CD4-positive, alpha-beta T cell (primary cell): ENCODE results near the gene NLGN1. TPM values are rescaled to one million over a fixed set of nuclear protein-coding genes. Genes with fewer than 3 reads are reported as not detected.

ENCODE experiments used
- ATAC-seq: fragments of 200-7000 bp; cut with Tn5 transposase; one replicate; pipeline ENCODE4 v1.10.0; 2022; ENCODE audit warnings: mild to moderate bottlenecking; ENCODE audit not compliant: poor library complexity
- CTCF ChIA-PET: fragments of 350-600 bp; sonication (Branson Sonifier 250); formaldehyde crosslinking; loops from one replicate; lab custom pipeline; 2021; ENCODE audit warnings: antibody characterized with exemption, inconsistent platforms; lab: Charles Lee
- POLR2A ChIA-PET: fragments of 350-600 bp; sonication (Branson Sonifier 250); formaldehyde crosslinking; loops from one replicate; lab custom pipeline; 2021; ENCODE audit warnings: antibody characterized with exemption, inconsistent platforms; lab: Charles Lee
- DNase-seq, 14 experiments: peaks; one replicate each; pipeline ENCODE4 v3.0.0-alpha.2; 2013 to 2020; ENCODE audit warnings: mixed read lengths in 2 of 14
- H3K27ac ChIP-seq, 2 donors: one replicate each; pipeline versions ENCODE4 v1.5.1 to v1.7.0; 2013; ENCODE audit warnings: low read length in 2 of 2, low read depth in 1 of 2, mild to moderate bottlenecking in 1 of 2
- H3K27me3 ChIP-seq, 2 experiments: 1 replicate in 1 of 2; 2 replicates in 1 of 2; pipeline versions ENCODE4 v1.6.1 to v1.7.0; 2013; ENCODE audit warnings: low read length in 2 of 2, control low read depth in 1 of 2, mild to moderate bottlenecking in 1 of 2, moderate library complexity in 1 of 2; ENCODE audit not compliant: insufficient read depth in 2 of 2, control insufficient read depth in 1 of 2
- H3K36me3 ChIP-seq: one replicate; pipeline ENCODE4 v1.6.1; 2013; ENCODE audit warnings: low read length, control low read depth; ENCODE audit not compliant: insufficient read depth
- H3K4me1 ChIP-seq: one replicate; pipeline ENCODE4 v1.6.1; 2013; ENCODE audit warnings: low read length, control low read depth; ENCODE audit not compliant: insufficient read depth
- H3K4me3 ChIP-seq: one replicate; pipeline ENCODE4 v1.5.1; 2013; ENCODE audit warnings: mild to moderate bottlenecking, low read length, moderate library complexity
- H3K9me3 ChIP-seq, 2 experiments: 1 replicate in 1 of 2; 2 replicates in 1 of 2; pipeline versions ENCODE4 v1.6.1 to v1.7.0; 2013; ENCODE audit warnings: low read length in 2 of 2, mild to moderate bottlenecking in 2 of 2, control low read depth in 1 of 2, moderate library complexity in 1 of 2; ENCODE audit not compliant: control insufficient read depth in 1 of 2, insufficient read depth in 1 of 2
- H3K27ac Mint-ChIP-seq: one replicate; pipeline ENCODE4 v1.8.0; 2020; ENCODE audit warnings: mixed read lengths
- H3K27me3 Mint-ChIP-seq: one replicate; pipeline ENCODE4 v1.8.0; 2021; ENCODE audit warnings: mixed read lengths
- H3K36me3 Mint-ChIP-seq: one replicate; pipeline ENCODE4 v1.8.0; 2021; ENCODE audit warnings: low read depth, mixed read lengths
- H3K4me1 Mint-ChIP-seq: one replicate; pipeline ENCODE4 v1.8.0; 2021; ENCODE audit warnings: low read depth, mixed read lengths
- H3K4me3 Mint-ChIP-seq: one replicate; pipeline ENCODE4 v1.8.0; 2020; ENCODE audit warnings: mild to moderate bottlenecking, mixed read lengths
- H3K9me3 Mint-ChIP-seq: one replicate; pipeline ENCODE4 v1.8.0; 2020; ENCODE audit warnings: mixed read lengths
- intact Hi-C, 2 experiments: fragments of 100-400 bp; cut with DNase I in 1 of 2; cut with micrococcal nuclease in 1 of 2; formaldehyde crosslinking; loops; one replicate each; pipeline versions ENCODE4 v1.15.1 to v1.9.0; 2023 to 2025; cut with DNase I, micrococcal nuclease
- total RNA-seq, 174 experiments: library from RNA in 2 of 174; stranded (reverse) in 2 of 174; gene quantifications; one replicate each; pipeline ENCODE4 v1.2.3 and lab custom pipeline; 2021 to 2026
- TF ChIP-seq, protein P1 (sequence below): fragments of 200-600 bp; IDR thresholded peaks from one replicate; pipeline ENCODE4 v1.8.0; 2022; ENCODE audit warnings: antibody characterized with exemption, mild to moderate bottlenecking

Gene NLGN1
- total RNA-seq, 2 experiments from 2014 or later, result not detected

DNA sequence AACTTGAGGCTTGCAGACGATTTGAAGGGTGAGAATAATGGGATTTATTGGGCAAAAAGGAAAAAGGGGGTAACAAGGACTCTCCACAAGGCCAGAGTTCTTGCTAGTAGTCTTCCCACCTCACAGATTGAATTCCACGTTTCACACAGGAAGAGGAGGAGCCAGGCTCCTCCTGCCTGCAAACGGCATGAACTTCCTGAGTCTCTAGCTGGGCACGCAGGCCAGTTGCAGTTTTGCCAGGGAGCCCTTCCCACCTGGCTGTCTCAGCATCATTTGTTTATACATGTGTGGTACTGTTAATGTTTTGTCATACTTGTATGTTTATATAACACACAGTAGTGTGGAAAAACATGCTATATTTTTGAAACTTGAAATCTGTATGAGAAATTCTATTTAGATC, 155.0 kb downstream of the NLGN1 start:
- Mint-ChIP-seq H3K27me3 (no peaks in the 10 kb centered on the region), H3K27ac (no peak overlapping the region), H3K9me3 (no peaks in the 10 kb centered on the region), H3K4me1 (no peaks in the 10 kb centered on the region), H3K4me3 (no peak overlapping the region), H3K36me3 (no peaks in the 10 kb centered on the region)
- Histone ChIP-seq H3K4me1 (no peaks in the 10 kb centered on the region), H3K4me3 (no peak overlapping the region), H3K36me3 (no peaks in the 10 kb centered on the region), H3K9me3 (no peaks in the 10 kb centered on the region), H3K27me3 (no peaks in the 10 kb centered on the region), H3K27ac (no peak overlapping the region)
- ChIA-PET POLR2A (no interaction called here), CTCF (interaction anchor here (1.4 kb wide), 1 partner anchor 85 kb away, joined by 3 read pairs; no protein-coding TSS in a partner anchor)
- TF ChIP-seq, protein P1, sequence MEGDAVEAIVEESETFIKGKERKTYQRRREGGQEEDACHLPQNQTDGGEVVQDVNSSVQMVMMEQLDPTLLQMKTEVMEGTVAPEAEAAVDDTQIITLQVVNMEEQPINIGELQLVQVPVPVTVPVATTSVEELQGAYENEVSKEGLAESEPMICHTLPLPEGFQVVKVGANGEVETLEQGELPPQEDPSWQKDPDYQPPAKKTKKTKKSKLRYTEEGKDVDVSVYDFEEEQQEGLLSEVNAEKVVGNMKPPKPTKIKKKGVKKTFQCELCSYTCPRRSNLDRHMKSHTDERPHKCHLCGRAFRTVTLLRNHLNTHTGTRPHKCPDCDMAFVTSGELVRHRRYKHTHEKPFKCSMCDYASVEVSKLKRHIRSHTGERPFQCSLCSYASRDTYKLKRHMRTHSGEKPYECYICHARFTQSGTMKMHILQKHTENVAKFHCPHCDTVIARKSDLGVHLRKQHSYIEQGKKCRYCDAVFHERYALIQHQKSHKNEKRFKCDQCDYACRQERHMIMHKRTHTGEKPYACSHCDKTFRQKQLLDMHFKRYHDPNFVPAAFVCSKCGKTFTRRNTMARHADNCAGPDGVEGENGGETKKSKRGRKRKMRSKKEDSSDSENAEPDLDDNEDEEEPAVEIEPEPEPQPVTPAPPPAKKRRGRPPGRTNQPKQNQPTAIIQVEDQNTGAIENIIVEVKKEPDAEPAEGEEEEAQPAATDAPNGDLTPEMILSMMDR, result no peak
- ATAC-seq (no peak), DNase-seq (no peak)
- intact Hi-C loops, result no loop called here

DNA sequence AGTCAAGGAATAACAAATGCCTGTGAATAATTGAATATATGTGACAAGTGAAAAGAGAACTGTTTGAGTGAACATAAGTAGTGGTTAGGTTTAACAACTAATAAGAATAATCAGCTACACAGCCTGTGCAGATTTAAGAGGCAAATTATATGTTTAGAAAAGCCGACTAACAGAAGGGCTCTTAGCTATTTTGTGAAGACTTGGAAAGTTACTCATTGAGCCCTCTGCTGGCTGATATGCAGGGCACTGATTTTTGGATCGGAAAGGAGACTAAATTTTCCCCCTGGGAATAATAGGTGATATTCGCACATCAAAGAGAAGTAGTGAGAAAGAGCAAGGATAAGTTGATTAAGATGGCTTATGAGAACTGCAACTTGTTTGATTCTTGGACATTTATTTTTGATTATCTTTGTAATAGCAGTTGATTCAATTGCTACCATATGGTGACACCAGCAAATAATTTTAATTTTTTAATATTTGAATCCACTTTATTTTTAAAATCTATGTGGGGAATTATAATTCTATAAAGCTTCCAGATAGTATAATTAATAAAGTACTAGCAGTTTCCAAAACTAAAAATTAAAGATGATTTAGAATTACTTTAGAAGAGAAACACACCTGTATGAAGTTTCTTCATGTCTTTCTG, 156.2 kb downstream of the NLGN1 start:
- ATAC-seq (no peak), DNase-seq (no peak)
- Histone ChIP-seq H3K9me3 (no peaks in the 10 kb centered on the region), H3K27ac (no peak overlapping the region), H3K4me3 (no peak overlapping the region), H3K4me1 (no peaks in the 10 kb centered on the region), H3K27me3 (no peaks in the 10 kb centered on the region), H3K36me3 (no peaks in the 10 kb centered on the region)
- Mint-ChIP-seq H3K9me3 (no peaks in the 10 kb centered on the region), H3K4me3 (no peak overlapping the region), H3K27ac (no peak overlapping the region), H3K27me3 (no peaks in the 10 kb centered on the region), H3K4me1 (no peaks in the 10 kb centered on the region), H3K36me3 (no peaks in the 10 kb centered on the region)
- CTCF ChIA-PET, result no interaction called here
- TF ChIP-seq, protein P1, result no peak
- POLR2A ChIA-PET, result no interaction called here
- intact Hi-C loops, result no loop called here

DNA sequence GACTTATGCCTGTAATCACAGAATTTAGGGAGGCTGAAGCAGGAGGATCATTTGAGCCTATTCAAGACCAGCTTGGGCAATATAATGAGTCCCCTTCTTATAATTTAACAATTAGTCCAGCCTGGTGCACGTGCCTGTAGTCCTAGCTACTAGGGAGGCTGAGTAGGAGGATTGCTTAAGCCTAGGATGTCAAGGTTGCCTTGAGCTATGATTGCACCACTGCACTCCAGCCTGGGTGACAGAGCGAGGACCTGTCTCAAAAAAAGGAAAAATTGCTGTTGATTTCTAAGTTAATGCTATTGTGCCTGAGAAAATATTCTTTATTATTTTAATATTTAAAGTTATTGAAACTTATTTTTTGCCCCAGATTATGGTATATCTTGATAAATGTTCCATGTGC, 159.0 kb downstream of the NLGN1 start:
- no peaks in the 10 kb centered on the region for H3K4me1 Mint-ChIP-seq
- H3K27me3 ChIP-seq, result no peaks in the 10 kb centered on the region
- POLR2A ChIA-PET, result no interaction called here
- no peak overlapping the region for H3K4me3 ChIP-seq
- TF ChIP-seq, protein P1, result no peak
- no peaks in the 10 kb centered on the region for H3K36me3 Mint-ChIP-seq
- no peaks in the 10 kb centered on the region for H3K4me1 ChIP-seq
- no peaks in the 10 kb centered on the region for H3K27me3 Mint-ChIP-seq
- no peak overlapping the region for H3K27ac Mint-ChIP-seq
- ATAC-seq (no peak), DNase-seq (no peak)
- intact Hi-C loops, result no loop called here
- no peaks in the 10 kb centered on the region for H3K36me3 ChIP-seq
- H3K9me3 ChIP-seq, result peaks cover 0 to 4% of the 10 kb centered on the region in 2 experiments
- no peaks in the 10 kb centered on the region for H3K9me3 Mint-ChIP-seq
- H3K27ac ChIP-seq, result no peak overlapping the region
- CTCF ChIA-PET, result no interaction called here
- no peak overlapping the region for H3K4me3 Mint-ChIP-seq
